ENCODE measurements around the gene OOSP4A.

The OOSP4A gene

GRCh38 chr11:59944720-59945119, 19.1 kb upstream of the OOSP4A start (continued):
- TF ChIP-seq ZNF513 (tag by site-specific recombination; IDR thresholded peaks at IDR 0.05), result no peak
- TF ChIP-seq ZNF843 (tag by site-specific recombination; IDR thresholded peaks at IDR 0.05), result no peak
- TF ChIP-seq ZBTB48 (tag by site-specific recombination; IDR thresholded peaks at IDR 0.05), result no peak
- no peak for TF ChIP-seq ZNF621 (tag by site-specific recombination; IDR thresholded peaks at IDR 0.05)
- TF ChIP-seq EGR2 (tag by site-specific recombination; IDR thresholded peaks at IDR 0.05; ENCODE audit: low read depth), result no peak
- TF ChIP-seq INSM2 (tag by site-specific recombination; IDR thresholded peaks at IDR 0.05), result no peak

- TF ChIP-seq ZNF624 (tag by site-specific recombination; IDR thresholded peaks at IDR 0.05) (no peak), KLF8 (tag by site-specific recombination; IDR thresholded peaks at IDR 0.05) (no peak), ZNF18 (tag by site-specific recombination; IDR thresholded peaks at IDR 0.05) (no peak), ZNF561 (tag by site-specific recombination; IDR thresholded peaks at IDR 0.05; ENCODE audit: borderline replicate concordance) (no peak), ZNF768 (tag by site-specific recombination; IDR thresholded peaks at IDR 0.05) (no peak), ZNF16 (tag by site-specific recombination; IDR thresholded peaks at IDR 0.05; ENCODE audit: low read depth) (no peak), MEIS1 (CRISPR knock-in tag; IDR thresholded peaks at IDR 0.05; ENCODE audit: borderline replicate concordance) (no peak)
- Histone ChIP-seq H3K4me3 (ENCODE audit: low read depth, low read length) (no peak overlapping the region), H3K4me1 (ENCODE audit: control insufficient read depth, insufficient read depth, low read length) (no peaks in the 10 kb centered on the region), H3K36me3 (ENCODE audit: control insufficient read depth in 2 of 2, insufficient read depth in 1 of 2, low read length in 2 of 2) (no peaks in the 10 kb centered on the region), H3K27ac (ENCODE audit: extremely low read depth, low read depth, low read length) (no peak overlapping the region), H3K9me3 (ENCODE audit: control insufficient read depth, insufficient read depth, low read depth, low read length) (no peaks in the 10 kb centered on the region)
- ChIA-PET CTCF (no interaction called here), POLR2A (no interaction called here)
These were observed 10.2 kb upstream of the OOSP4A start for GRCh38 chr11:59953463-59954218.

- no peak overlapping the region for H3K27ac ChIP-seq (ENCODE audit: extremely low read depth, low read depth, low read length)
- POLR2A ChIA-PET, result no interaction called here
- H3K36me3 ChIP-seq (ENCODE audit: control insufficient read depth in 2 of 2, insufficient read depth in 1 of 2, low read length in 2 of 2), result no peaks in the 10 kb centered on the region
- no peak overlapping the region for H3K4me3 ChIP-seq (ENCODE audit: low read depth, low read length)
- CTCF ChIA-PET, result interaction anchor here (0.7 kb wide), 1 partner anchor 215 kb away, joined by 3 read pairs; no protein-coding TSS in a partner anchor
- H3K4me1 ChIP-seq (ENCODE audit: control insufficient read depth, insufficient read depth, low read length), result no peaks in the 10 kb centered on the region
- H3K9me3 ChIP-seq (ENCODE audit: control insufficient read depth, insufficient read depth, low read depth, low read length), result no peaks in the 10 kb centered on the region
- no peak for TF ChIP-seq ZNF132 (tag by site-specific recombination; IDR thresholded peaks at IDR 0.05; ENCODE audit: borderline replicate concordance)
- no peak for TF ChIP-seq ZNF157 (tag by site-specific recombination; IDR thresholded peaks at IDR 0.05)
- TF ChIP-seq ZBTB17 (tag by site-specific recombination; IDR thresholded peaks at IDR 0.05), result no peak
- TF ChIP-seq ZNF354C (tag by site-specific recombination; IDR thresholded peaks at IDR 0.05; ENCODE audit: borderline replicate concordance, low read depth), result no peak
- no peak for TF ChIP-seq CTCF (tag by site-specific recombination; IDR thresholded peaks at IDR 0.05)
- no peak for TF ChIP-seq ZBTB48 (tag by site-specific recombination; IDR thresholded peaks at IDR 0.05)
- TF ChIP-seq HIC1 (tag by site-specific recombination; IDR thresholded peaks at IDR 0.05), result no peak
- TF ChIP-seq ZNF341 (tag by site-specific recombination; IDR thresholded peaks at IDR 0.05; ENCODE audit: low read depth), result no peak
- no peak for TF ChIP-seq ZNF692 (tag by site-specific recombination; IDR thresholded peaks at IDR 0.05)
- no peak for TF ChIP-seq ZNF707 (tag by site-specific recombination; IDR thresholded peaks at IDR 0.05)
These were observed 9.5 kb upstream of the OOSP4A start for GRCh38 chr11:59954219-59954847.

Measured in HEK293 (cell line).